ENCODE measurements around the gene DCP1A.
A peak's percentile ranks its signal among the peaks of the same experiment; 100 is the strongest.
"Not testable (repeated sequence)": the region's sequence is repeated elsewhere in the genome, so short reads cannot be mapped to it uniquely, and the experiment has no call there.

The DCP1A gene

GRCh38 chr3:53347261-53348064, at the start of gene DCP1A:
Gene DCP1A, minus strand, starts transcription at chr3:53347543. Its CDS starts 26 bp downstream, at chr3:53347517.
- DNase-seq: peak; percentile 92

GRCh38 chr3:53384465-53385423, 37.4 kb upstream of the DCP1A start:
- no peak for DNase-seq

GRCh38 chr3:53382106-53382505, 34.8 kb upstream of the DCP1A start:
- DNase-seq: no peak

- no peak for DNase-seq
Measured at GRCh38 chr3:53380306-53380705, 33.0 kb upstream of the DCP1A start.

GRCh38 chr3:53379898-53380297, 32.6 kb upstream of the DCP1A start:
- no peak for DNase-seq

- no peak for DNase-seq
Measured at GRCh38 chr3:53377794-53378193, 30.5 kb upstream of the DCP1A start.

GRCh38 chr3:53376679-53377078, 29.3 kb upstream of the DCP1A start:
- DNase-seq: no peak

GRCh38 chr3:53375019-53375418, 27.7 kb upstream of the DCP1A start:
- DNase-seq: peak; percentile 8

GRCh38 chr3:53370719-53371118, 23.4 kb upstream of the DCP1A start:
- not testable (repeated sequence) for DNase-seq

- DNase-seq: no peak
Measured at GRCh38 chr3:53361852-53362251, 14.5 kb upstream of the DCP1A start.

GRCh38 chr3:53357458-53357857, 10.1 kb upstream of the DCP1A start:
- no peak for DNase-seq

GRCh38 chr3:53354945-53355498, 7.7 kb upstream of the DCP1A start:
- DNase-seq: no peak

- no peak for DNase-seq
Measured at GRCh38 chr3:53353202-53353601, 5.9 kb upstream of the DCP1A start.

- no peak for DNase-seq
Measured at GRCh38 chr3:53350652-53351051, 3.3 kb upstream of the DCP1A start.

- DNase-seq: not testable (repeated sequence)
Measured at GRCh38 chr3:53348118-53348517, 775 bp upstream of the DCP1A start.

- DNase-seq: no peak
Measured at GRCh38 chr3:53346922-53347260, 452 bp downstream of the DCP1A start.

- no peak for DNase-seq
Measured at GRCh38 chr3:53346514-53346913, 829 bp downstream of the DCP1A start.

- DNase-seq: no peak
Measured at GRCh38 chr3:53342353-53342752, 5.0 kb downstream of the DCP1A start.

GRCh38 chr3:53337167-53337940, 10.0 kb downstream of the DCP1A start:
- no peak for DNase-seq

- no peak for DNase-seq
Measured at GRCh38 chr3:53334742-53335141, 12.6 kb downstream of the DCP1A start.

- DNase-seq: no peak
Measured at GRCh38 chr3:53331871-53332270, 15.5 kb downstream of the DCP1A start.

- no peak for DNase-seq
Measured at GRCh38 chr3:53329897-53330296, 17.4 kb downstream of the DCP1A start.

- DNase-seq: no peak
Measured at GRCh38 chr3:53328746-53329145, 18.6 kb downstream of the DCP1A start.

Data from NCI-H1048 (cell line).